ENCODE measurements around the gene RNF2. TPM values are rescaled to one million over a fixed set of nuclear protein-coding genes. Genes with fewer than 3 reads are reported as not detected.

RNF2 gene
- total RNA-seq, 1 experiment from 2014 or later, result 23.3 TPM

- Mint-ChIP-seq H3K4me3 (ENCODE audit: low read depth, unreplicated experiment) (no peak overlapping the region), H3K4me1 (ENCODE audit: low read depth, unreplicated experiment) (peaks cover 6% of the 10 kb centered on the region), H3K36me3 (ENCODE audit: insufficient read depth, unreplicated experiment) (no peaks in the 10 kb centered on the region), H3K27me3 (ENCODE audit: unreplicated experiment) (no peaks in the 10 kb centered on the region), H3K9me3 (ENCODE audit: low read depth, unreplicated experiment) (no peaks in the 10 kb centered on the region), H3K27ac (ENCODE audit: unreplicated experiment) (no peak overlapping the region)
- CTCF ChIA-PET, result no interaction called here
- TF ChIP-seq, protein P1, sequence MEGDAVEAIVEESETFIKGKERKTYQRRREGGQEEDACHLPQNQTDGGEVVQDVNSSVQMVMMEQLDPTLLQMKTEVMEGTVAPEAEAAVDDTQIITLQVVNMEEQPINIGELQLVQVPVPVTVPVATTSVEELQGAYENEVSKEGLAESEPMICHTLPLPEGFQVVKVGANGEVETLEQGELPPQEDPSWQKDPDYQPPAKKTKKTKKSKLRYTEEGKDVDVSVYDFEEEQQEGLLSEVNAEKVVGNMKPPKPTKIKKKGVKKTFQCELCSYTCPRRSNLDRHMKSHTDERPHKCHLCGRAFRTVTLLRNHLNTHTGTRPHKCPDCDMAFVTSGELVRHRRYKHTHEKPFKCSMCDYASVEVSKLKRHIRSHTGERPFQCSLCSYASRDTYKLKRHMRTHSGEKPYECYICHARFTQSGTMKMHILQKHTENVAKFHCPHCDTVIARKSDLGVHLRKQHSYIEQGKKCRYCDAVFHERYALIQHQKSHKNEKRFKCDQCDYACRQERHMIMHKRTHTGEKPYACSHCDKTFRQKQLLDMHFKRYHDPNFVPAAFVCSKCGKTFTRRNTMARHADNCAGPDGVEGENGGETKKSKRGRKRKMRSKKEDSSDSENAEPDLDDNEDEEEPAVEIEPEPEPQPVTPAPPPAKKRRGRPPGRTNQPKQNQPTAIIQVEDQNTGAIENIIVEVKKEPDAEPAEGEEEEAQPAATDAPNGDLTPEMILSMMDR (IDR thresholded peaks at IDR 0.05; ENCODE audit: unreplicated experiment), result no peak
- intact Hi-C loops (cut with micrococcal nuclease; ENCODE audit: unreplicated experiment), result no loop called here
- BruUV-seq (replicated peaks), result no TSS peak
- DNase-seq, result no peak
These were observed 24.7 kb downstream of the RNF2 start for GRCh38 chr1:185070051-185070450.

DNA sequence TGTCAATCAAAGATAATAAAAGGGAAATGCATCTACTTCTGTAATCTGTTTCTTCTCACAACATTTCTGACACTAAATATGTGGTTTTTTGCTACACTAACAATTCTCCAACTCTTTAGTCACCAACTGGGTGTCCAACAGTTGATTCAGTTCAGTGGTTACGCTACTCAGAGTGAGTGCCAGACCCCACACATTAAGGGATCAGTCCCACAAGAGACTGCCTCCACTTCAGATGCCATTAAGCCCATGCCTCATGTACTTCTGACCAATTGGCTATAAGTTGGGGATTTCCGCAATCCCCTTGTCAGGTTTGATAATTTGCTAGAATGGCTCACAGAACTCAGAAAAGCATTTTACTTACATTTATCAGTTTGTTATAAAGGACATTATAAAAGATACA, 28.4 kb downstream of the RNF2 start:
- H3K36me3 Mint-ChIP-seq (ENCODE audit: insufficient read depth, unreplicated experiment), result no peaks in the 10 kb centered on the region
- H3K27ac Mint-ChIP-seq (ENCODE audit: unreplicated experiment), result no peak overlapping the region
- intact Hi-C loops (cut with micrococcal nuclease; ENCODE audit: unreplicated experiment), result no loop called here
- H3K4me3 Mint-ChIP-seq (ENCODE audit: low read depth, unreplicated experiment), result no peak overlapping the region
- no peaks in the 10 kb centered on the region for H3K27me3 Mint-ChIP-seq (ENCODE audit: unreplicated experiment)
- no peaks in the 10 kb centered on the region for H3K9me3 Mint-ChIP-seq (ENCODE audit: low read depth, unreplicated experiment)
- DNase-seq, result no peak
- TF ChIP-seq, protein P1 (IDR thresholded peaks at IDR 0.05; ENCODE audit: unreplicated experiment), result no peak
- CTCF ChIA-PET, result no interaction called here
- no peaks in the 10 kb centered on the region for H3K4me1 Mint-ChIP-seq (ENCODE audit: low read depth, unreplicated experiment)
- BruUV-seq (replicated peaks), result no TSS peak

- TF ChIP-seq, protein P1 (IDR thresholded peaks at IDR 0.05; ENCODE audit: unreplicated experiment), result no peak
- no peak for DNase-seq
- CTCF ChIA-PET, result no interaction called here
- Mint-ChIP-seq H3K27me3 (ENCODE audit: unreplicated experiment) (no peaks in the 10 kb centered on the region), H3K4me1 (ENCODE audit: low read depth, unreplicated experiment) (no peaks in the 10 kb centered on the region), H3K36me3 (ENCODE audit: insufficient read depth, unreplicated experiment) (no peaks in the 10 kb centered on the region), H3K27ac (ENCODE audit: unreplicated experiment) (no peak overlapping the region), H3K4me3 (ENCODE audit: low read depth, unreplicated experiment) (no peak overlapping the region), H3K9me3 (ENCODE audit: low read depth, unreplicated experiment) (no peaks in the 10 kb centered on the region)
- intact Hi-C loops (cut with micrococcal nuclease; ENCODE audit: unreplicated experiment), result no loop called here
- BruUV-seq (replicated peaks), result no TSS peak
These were observed 28.9 kb downstream of the RNF2 start for GRCh38 chr1:185074307-185074706.

GRCh38 chr1:185075476-185075875, 30.1 kb downstream of the RNF2 start:
- no TSS peak for BruUV-seq (replicated peaks)
- CTCF ChIA-PET, result interaction anchor here (0.5 kb wide), 1 partner anchor 145 kb away, joined by 4 read pairs; no protein-coding TSS in a partner anchor

More at GRCh38 chr1:185075476-185075875, 30.1 kb downstream of the RNF2 start:
- no peak overlapping the region for H3K4me3 Mint-ChIP-seq (ENCODE audit: low read depth, unreplicated experiment)
- intact Hi-C loops (cut with micrococcal nuclease; ENCODE audit: unreplicated experiment), result no loop called here
- H3K4me1 Mint-ChIP-seq (ENCODE audit: low read depth, unreplicated experiment), result no peaks in the 10 kb centered on the region
- TF ChIP-seq, protein P1 (IDR thresholded peaks at IDR 0.05; ENCODE audit: unreplicated experiment), result no peak
- no peaks in the 10 kb centered on the region for H3K36me3 Mint-ChIP-seq (ENCODE audit: insufficient read depth, unreplicated experiment)
- H3K27ac Mint-ChIP-seq (ENCODE audit: unreplicated experiment), result no peak overlapping the region
- no peaks in the 10 kb centered on the region for H3K27me3 Mint-ChIP-seq (ENCODE audit: unreplicated experiment)
- H3K9me3 Mint-ChIP-seq (ENCODE audit: low read depth, unreplicated experiment), result no peaks in the 10 kb centered on the region
- no peak for DNase-seq
